HepG2 (cell line): ENCODE data around the gene TNFAIP3. TPM values are rescaled to one million over a fixed set of nuclear protein-coding genes. Genes with fewer than 3 reads are reported as not detected.

Source experiments
- ATAC-seq: fragments of 200-7000 bp; cut with Tn5 transposase; 3 replicates; pipeline ENCODE4 v1.9.1; 2020; ENCODE audit warnings: mild to moderate bottlenecking, moderate library complexity
- BruUV-seq: library from RNA; stranded (reverse); fragments of 400-500 nt; replicated peaks from 2 replicates; lab custom pipeline; 2021; lab: Mats Ljungman, UMichigan
- CTCF ChIA-PET: fragments of 300-600 bp; formaldehyde crosslinking; extraction: SDS; loops from one replicate; lab custom pipeline; 2021; ENCODE audit warnings: low total read pairs, inconsistent platforms, low intra/inter-chr PET ratio; lab: Yijun Ruan, JAX
- POLR2A ChIA-PET: fragments of 350-600 bp; sonication (Branson Sonifier 250); formaldehyde crosslinking; loops from one replicate; lab custom pipeline; 2020; ENCODE audit warnings: antibody characterized with exemption, inconsistent platforms; lab: Yijun Ruan, JAX
- DNase-seq: peaks from one replicate; pipeline ENCODE4 v3.0.0-alpha.2; 2015; ENCODE audit warnings: low spot score
- FAIRE-seq: peaks from 3 replicates; lab custom pipeline; 2011; peaks lifted over from hg19 to GRCh38; lab: Jason Lieb, UNC
- H2AFZ ChIP-seq: one replicate; pipeline ENCODE4 v1.6.1; 2011; ENCODE audit warnings: low read length, inconsistent platforms
- H3K27ac ChIP-seq: fragments of 300-600 bp; 3 replicates; pipeline ENCODE4 v1.8.0; 2011; ENCODE audit warnings: mixed run types, mild to moderate bottlenecking, mixed read lengths, low read length, inconsistent platforms; ENCODE audit not compliant: insufficient read depth; ENCODE audit errors: extremely low read length
- H3K27me3 ChIP-seq, 2 experiments: fragments of 200-600 bp in 1 of 2; 2 replicates in 1 of 2; 3 replicates in 1 of 2; pipeline versions ENCODE4 v1.6.0 to v1.8.0; 2011; ENCODE audit warnings: low read length in 2 of 2, mild to moderate bottlenecking in 2 of 2, moderate library complexity in 2 of 2, inconsistent platforms in 1 of 2; ENCODE audit not compliant: insufficient read depth in 2 of 2, control insufficient read depth in 1 of 2
- H3K36me3 ChIP-seq, 2 experiments: fragments of 200-600 bp in 1 of 2; replicated peaks in 1 of 2; 2 replicates in 1 of 2; 3 replicates in 1 of 2; pipeline versions ENCODE4 v1.5.1 to v1.8.0; 2011; ENCODE audit warnings: low read length in 2 of 2, inconsistent platforms in 1 of 2; ENCODE audit not compliant: insufficient read depth in 2 of 2, control insufficient read depth in 1 of 2
- H3K4me1 ChIP-seq: 2 replicates; pipeline ENCODE4 v1.5.1; 2012; ENCODE audit warnings: low read length, inconsistent platforms; ENCODE audit not compliant: insufficient read depth
- H3K4me2 ChIP-seq: 2 replicates; pipeline ENCODE4 v1.6.0; 2011; ENCODE audit warnings: low read depth, low read length, inconsistent platforms
- H3K4me3 ChIP-seq, 3 experiments: fragments of 200-600 bp in 1 of 3; sonication (generic), shearing (Covaris generic) in 1 of 3; replicated peaks in 1 of 3; 2 replicates each; pipeline ENCODE4 v1.5.1; 2011 to 2016; ENCODE audit warnings: low read length in 3 of 3, inconsistent platforms in 2 of 3, low read depth in 2 of 3, mild to moderate bottlenecking in 2 of 3, control low read depth in 1 of 3, mixed read lengths in 1 of 3; ENCODE audit not compliant: insufficient read depth in 1 of 3
- H3K79me2 ChIP-seq: one replicate; pipeline ENCODE4 v1.6.1; 2011; ENCODE audit warnings: low read length, inconsistent platforms; ENCODE audit not compliant: insufficient read depth
- H3K9ac ChIP-seq: 2 replicates; pipeline ENCODE4 v1.6.0; 2011; ENCODE audit warnings: mild to moderate bottlenecking, low read depth, low read length, inconsistent platforms; ENCODE audit not compliant: insufficient read depth
- H3K9me3 ChIP-seq: 2 replicates; pipeline ENCODE4 v1.5.1; 2012; ENCODE audit warnings: mild to moderate bottlenecking, low read length
- H4K20me1 ChIP-seq: 2 replicates; pipeline ENCODE4 v1.6.0; 2011; ENCODE audit warnings: inconsistent platforms, mild to moderate bottlenecking, low read length, moderate library complexity; ENCODE audit not compliant: insufficient read depth
- CSRNP2 ChIP-seq: sonication (generic); formaldehyde crosslinking; conservative IDR thresholded peaks from 2 replicates; pipeline ENCODE4 v1.8.0; 2022; ENCODE audit warnings: low read depth, missing genetic modification reagents
- DRAP1 ChIP-seq: IDR thresholded peaks from 2 replicates; pipeline ENCODE4 v1.6.1; 2016; ENCODE audit warnings: missing genetic modification reagents, missing compliant biosample characterization
- FOXM1 ChIP-seq: sonication (generic); formaldehyde crosslinking; IDR thresholded peaks from 2 replicates; pipeline ENCODE4 v1.5.0; 2020; ENCODE audit warnings: missing genetic modification reagents
- GFI1 ChIP-seq: sonication (generic); formaldehyde crosslinking; IDR thresholded peaks from 2 replicates; pipeline ENCODE4 v1.5.0; 2020; ENCODE audit warnings: missing genetic modification reagents, mild to moderate bottlenecking, borderline replicate concordance
- HOXA3 ChIP-seq: sonication (generic); formaldehyde crosslinking; IDR thresholded peaks from 2 replicates; pipeline ENCODE4 v1.5.0; 2020; ENCODE audit warnings: missing genetic modification reagents
- KMT2A ChIP-seq: sonication (generic); formaldehyde crosslinking; IDR thresholded peaks from 2 replicates; pipeline ENCODE4 v1.4.0; 2020; ENCODE audit warnings: missing genetic modification reagents
- PHB2 ChIP-seq: fragments of 450-650 bp; IDR thresholded peaks from 2 replicates; pipeline ENCODE4 v1.6.1; 2018; ENCODE audit not compliant: partially characterized antibody
- ZBTB39 ChIP-seq: sonication (generic); formaldehyde crosslinking; IDR thresholded peaks from 2 replicates; pipeline ENCODE4 v1.5.0; 2020; ENCODE audit warnings: missing genetic modification reagents
- ZMYM4 ChIP-seq: sonication (generic); formaldehyde crosslinking; IDR thresholded peaks from 2 replicates; pipeline ENCODE4 v1.8.1; 2023; ENCODE audit warnings: mild to moderate bottlenecking, missing genetic modification reagents
- ZNF543 ChIP-seq: sonication (generic); formaldehyde crosslinking; IDR thresholded peaks from 2 replicates; pipeline ENCODE4 v1.4.0; 2020; ENCODE audit warnings: mild to moderate bottlenecking, missing genetic modification reagents
- ZNF564 ChIP-seq: sonication (generic); formaldehyde crosslinking; IDR thresholded peaks from 2 replicates; pipeline ENCODE4 v1.8.1; 2023; ENCODE audit warnings: mild to moderate bottlenecking, missing genetic modification reagents
- ZNF691 ChIP-seq: sonication (generic); formaldehyde crosslinking; IDR thresholded peaks from 2 replicates; pipeline ENCODE4 v1.4.0; 2020; ENCODE audit warnings: missing genetic modification reagents, low read depth, mild to moderate bottlenecking, borderline replicate concordance
- WGBS: methylation state at CpG from one replicate; pipeline ENCODE4 v1.1.6; 2017; ENCODE audit warnings: low lambda C conversion rate; 5-methylcytosine and 5-hydroxymethylcytosine counted together
- in situ Hi-C: cut with HindIII; loops from 2 replicates; pipeline ENCODE4 v1.10.0; 2017; ENCODE audit warnings: low pct_unique_long_range_greater_than_20kb; ENCODE audit not compliant: extremely low pct_ligation_motif_present
- intact Hi-C: fragments of 100-400 bp; cut with micrococcal nuclease; formaldehyde crosslinking; loops from one replicate; pipeline ENCODE4 v1.10.0; 2022; ENCODE audit not compliant: unreplicated experiment
- polyA plus RNA-seq, 8 experiments: library from polyadenylated mRNA; depleted of rRNA in 3 of 8; stranded (reverse) in 7 of 8; unstranded in 1 of 8; fragments of >200 nt; fragmentation: Illumina TruSeq in 4 of 8; extraction: Trizol in 4 of 8; gene quantifications; 2 replicates each; pipeline versions ENCODE4 v1.2.1 to v1.2.3, GENCODE V29; 2011 to 2016; ENCODE audit warnings: low read depth in 4 of 8, missing spikeins in 1 of 8, mixed read lengths in 1 of 8; ENCODE audit not compliant: insufficient read depth in 1 of 8
- total RNA-seq, 5 experiments: library from RNA; depleted of rRNA; stranded (reverse); fragments of >200 nt; fragmentation: Illumina TruSeq; extraction: Trizol; gene quantifications; 2 replicates each; pipeline ENCODE4 v1.2.3, GENCODE V29; 2016; ENCODE audit warnings: low read depth in 1 of 5

TNFAIP3 gene
- total and polyA plus RNA-seq, 2 of the 13 experiments (the other 11 are each of a cell fraction or from before 2014, with no cell fraction given) = 28.2 to 47.1 TPM

GRCh38 chr6:137911675-137912191, 44.7 kb downstream of the TNFAIP3 start:
- H3K4me2 ChIP-seq = no peak overlapping the region
- H3K27me3 ChIP-seq = peaks cover 3 to 18% of the 10 kb centered on the region in 2 experiments; a peak in 3 of 5 replicates
- no peaks in the 10 kb centered on the region for H4K20me1 ChIP-seq
- ATAC-seq = no peak
- H3K79me2 ChIP-seq = no peaks in the 10 kb centered on the region
- TF ChIP-seq ZMYM4 (CRISPR knock-in tag) = no peak
- no peak for TF ChIP-seq PHB2
- TF ChIP-seq ZBTB39 (CRISPR knock-in tag) = no peak
- TF ChIP-seq ZNF543 (CRISPR knock-in tag) = no peak
- TF ChIP-seq GFI1 (CRISPR knock-in tag) = no peak
- no peak for TF ChIP-seq KMT2A (CRISPR knock-in tag)
- TF ChIP-seq HOXA3 (CRISPR knock-in tag) = no peak
- TF ChIP-seq CSRNP2 (CRISPR knock-in tag) = no peak
- TF ChIP-seq DRAP1 (CRISPR knock-in tag) = no peak
- TF ChIP-seq FOXM1 (CRISPR knock-in tag) = no peak
- TF ChIP-seq ZNF564 (CRISPR knock-in tag) = no peak
- TF ChIP-seq ZNF691 (CRISPR knock-in tag) = no peak
- 45% methylated on average over 10 of the region's 10 CpGs for WGBS
- FAIRE-seq = no peak
- DNase-seq = no peak
- peaks cover 6% of the 10 kb centered on the region; the same call in 1 of the 2 replicates for H3K9me3 ChIP-seq
- CTCF ChIA-PET = no interaction called here
- H3K9ac ChIP-seq = no peak overlapping the region
- no peak overlapping the region for H2AFZ ChIP-seq
- POLR2A ChIA-PET = no interaction called here
- no peak overlapping the region for H3K4me3 ChIP-seq
- intact Hi-C loops (no loop called here), in situ Hi-C loops (no loop called here)
- H3K27ac ChIP-seq = no peak overlapping the region
- H3K36me3 ChIP-seq = no peaks in the 10 kb centered on the region
- no TSS peak for BruUV-seq
- no peaks in the 10 kb centered on the region for H3K4me1 ChIP-seq
